Thoracic aorta (tissue), 2 donors: ENCODE data around the gene NPR1. TPM values are rescaled to one million over a fixed set of nuclear protein-coding genes. Genes with fewer than 3 reads are reported as not detected.
"Not testable (repeated sequence)": the region's sequence is repeated elsewhere in the genome, so short reads cannot be mapped to it uniquely, and the experiment has no call there.

Experiments used
- ATAC-seq: fragments of 150-250 bp; one replicate; pipeline ENCODE4 v1.8.0; 2017; ENCODE audit warnings: low read depth; ENCODE audit not compliant: insufficient number of reproducible peaks, low FRiP score
- DNase-seq: peaks from one replicate; pipeline ENCODE4 v3.0.0-alpha.2; 2020; ENCODE audit warnings: low spot score
- H3K27ac ChIP-seq, 2 donors: fragments of 200-600 bp; sonication (generic); 1 replicate in 1 of 2; 2 replicates in 1 of 2; pipeline ENCODE4 v1.5.1; 2016; ENCODE audit warnings: mild to moderate bottlenecking in 2 of 2, moderate library complexity in 2 of 2
- H3K27me3 ChIP-seq: fragments of 200-600 bp; sonication (generic); replicated peaks from 2 replicates; pipeline ENCODE4 v1.6.0; 2016; ENCODE audit warnings: mild to moderate bottlenecking; ENCODE audit not compliant: insufficient read depth
- H3K36me3 ChIP-seq: fragments of 200-600 bp; sonication (generic); one replicate; pipeline ENCODE4 v1.5.1; 2016
- H3K4me1 ChIP-seq, 2 donors: fragments of 200-600 bp; sonication (generic); 1 replicate in 1 of 2; 2 replicates in 1 of 2; pipeline versions ENCODE4 v1.5.1 to v1.6.0; 2016; ENCODE audit warnings: low read depth in 2 of 2, mild to moderate bottlenecking in 1 of 2; ENCODE audit not compliant: control insufficient read depth in 1 of 2
- H3K4me3 ChIP-seq: fragments of 200-600 bp; sonication (generic); 2 replicates; pipeline ENCODE4 v1.5.1; 2016; ENCODE audit warnings: mild to moderate bottlenecking
- H3K9me3 ChIP-seq: fragments of 200-600 bp; sonication (generic); 2 replicates; pipeline ENCODE4 v1.5.1; 2016
- total RNA-seq, 2 donors: library from RNA; depleted of rRNA; stranded (reverse); fragments of >200 nt; gene quantifications; one replicate each; pipeline versions ENCODE4 v1.1.0 to v1.2.3, GENCODE V29; 2016
- TF ChIP-seq, protein P1 (sequence below): fragments of 200-600 bp; sonication (generic); IDR thresholded peaks from one replicate; pipeline ENCODE4 v1.5.1; 2019; ENCODE audit warnings: antibody characterized with exemption

NPR1 gene
- total RNA-seq, 2 donors from 2014 or later: 279 to 293 TPM

DNA sequence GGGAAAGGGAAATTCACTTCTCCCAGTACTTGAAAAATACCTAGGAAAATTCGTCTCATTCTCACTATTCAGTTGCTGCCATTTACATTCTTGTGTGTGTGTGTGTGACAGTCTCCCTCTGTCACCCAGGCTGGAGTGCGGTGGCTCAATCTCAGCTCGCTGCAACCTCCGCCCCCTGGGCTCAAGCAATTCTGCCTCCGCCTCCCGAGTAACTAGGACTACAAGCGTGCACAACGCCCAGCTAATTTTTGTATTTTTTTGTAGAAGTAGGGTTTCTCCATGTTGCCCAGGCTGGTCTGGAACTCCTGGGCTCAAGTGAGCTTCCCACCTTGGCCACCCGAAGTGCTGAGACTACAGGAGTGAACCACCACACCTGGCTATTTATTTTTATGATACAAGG, 18.8 kb upstream of the NPR1 start:
- Histone ChIP-seq H3K9me3 (no peaks in the 10 kb centered on the region), H3K27me3 (no peaks in the 10 kb centered on the region), H3K4me1 (peaks cover 0 to 10% of the 10 kb centered on the region in 2 donors), H3K27ac (peak overlapping the region; percentile 46 to 97), H3K4me3 (peak overlapping the region; percentile 98), H3K36me3 (peaks cover 35% of the 10 kb centered on the region)
- ATAC-seq (no peak), DNase-seq (no peak)
- TF ChIP-seq, protein P1, sequence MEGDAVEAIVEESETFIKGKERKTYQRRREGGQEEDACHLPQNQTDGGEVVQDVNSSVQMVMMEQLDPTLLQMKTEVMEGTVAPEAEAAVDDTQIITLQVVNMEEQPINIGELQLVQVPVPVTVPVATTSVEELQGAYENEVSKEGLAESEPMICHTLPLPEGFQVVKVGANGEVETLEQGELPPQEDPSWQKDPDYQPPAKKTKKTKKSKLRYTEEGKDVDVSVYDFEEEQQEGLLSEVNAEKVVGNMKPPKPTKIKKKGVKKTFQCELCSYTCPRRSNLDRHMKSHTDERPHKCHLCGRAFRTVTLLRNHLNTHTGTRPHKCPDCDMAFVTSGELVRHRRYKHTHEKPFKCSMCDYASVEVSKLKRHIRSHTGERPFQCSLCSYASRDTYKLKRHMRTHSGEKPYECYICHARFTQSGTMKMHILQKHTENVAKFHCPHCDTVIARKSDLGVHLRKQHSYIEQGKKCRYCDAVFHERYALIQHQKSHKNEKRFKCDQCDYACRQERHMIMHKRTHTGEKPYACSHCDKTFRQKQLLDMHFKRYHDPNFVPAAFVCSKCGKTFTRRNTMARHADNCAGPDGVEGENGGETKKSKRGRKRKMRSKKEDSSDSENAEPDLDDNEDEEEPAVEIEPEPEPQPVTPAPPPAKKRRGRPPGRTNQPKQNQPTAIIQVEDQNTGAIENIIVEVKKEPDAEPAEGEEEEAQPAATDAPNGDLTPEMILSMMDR: no peak

- DNase-seq: no peak
- Histone ChIP-seq H3K4me1 (peaks cover 0 to 10% of the 10 kb centered on the region in 2 donors), H3K27ac (no peak overlapping the region), H3K27me3 (no peaks in the 10 kb centered on the region), H3K4me3 (no peak overlapping the region), H3K36me3 (peaks cover 51% of the 10 kb centered on the region), H3K9me3 (no peaks in the 10 kb centered on the region)
- TF ChIP-seq, protein P1: no peak
- no peak for ATAC-seq
Measured at GRCh38 chr1:153661111-153661708, 17.3 kb upstream of the NPR1 start.

GRCh38 chr1:153662269-153662668, 16.2 kb upstream of the NPR1 start:
- Histone ChIP-seq H3K4me3 (no peak overlapping the region), H3K27ac (no peak overlapping the region), H3K4me1 (peaks cover 0 to 10% of the 10 kb centered on the region in 2 donors), H3K27me3 (no peaks in the 10 kb centered on the region), H3K36me3 (peaks cover 61% of the 10 kb centered on the region), H3K9me3 (no peaks in the 10 kb centered on the region)
- TF ChIP-seq, protein P1: no peak
- ATAC-seq (no peak), DNase-seq (no peak)

DNA sequence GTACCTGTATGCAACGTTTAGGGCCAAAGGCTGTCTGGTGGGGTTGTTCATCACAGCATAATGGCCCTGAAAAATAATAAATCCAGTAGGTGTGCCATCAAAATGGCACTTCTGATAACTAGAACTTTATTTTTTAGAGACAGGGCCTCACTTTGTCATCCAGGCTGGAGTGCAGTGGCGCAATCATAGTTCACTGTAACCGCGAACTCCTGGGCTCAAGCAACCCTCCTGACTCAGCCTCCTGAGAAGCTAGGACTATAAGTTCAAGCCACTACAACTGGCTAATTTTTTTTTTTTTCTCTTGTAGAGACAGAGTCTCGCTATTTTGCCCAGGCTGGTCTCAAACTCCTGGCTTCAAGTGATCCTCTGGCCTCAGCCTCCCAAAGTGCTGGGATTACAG, 15.3 kb upstream of the NPR1 start:
- ATAC-seq (no peak), DNase-seq (no peak)
- no peaks in the 10 kb centered on the region for H3K27me3 ChIP-seq

GRCh38 chr1:153667439-153667838, 11.0 kb upstream of the NPR1 start:
- Histone ChIP-seq H3K27ac (no peak overlapping the region), H3K27me3 (no peaks in the 10 kb centered on the region), H3K9me3 (no peaks in the 10 kb centered on the region), H3K36me3 (peaks cover 66% of the 10 kb centered on the region), H3K4me1 (peaks cover 13 to 24% of the 10 kb centered on the region in 2 donors), H3K4me3 (no peak overlapping the region)
- TF ChIP-seq, protein P1: no peak
- DNase-seq (no peak), ATAC-seq (no peak)

More for the DNA sequence above, 15.3 kb upstream of the NPR1 start:
- TF ChIP-seq, protein P1: no peak
- H3K4me1 ChIP-seq: peaks cover 0 to 10% of the 10 kb centered on the region in 2 donors
- H3K4me3 ChIP-seq: no peak overlapping the region
- no peaks in the 10 kb centered on the region for H3K9me3 ChIP-seq
- no peak overlapping the region for H3K27ac ChIP-seq
- peaks cover 71% of the 10 kb centered on the region for H3K36me3 ChIP-seq

- not testable (repeated sequence) for H3K27me3 ChIP-seq, DNase-seq, H3K27ac ChIP-seq, H3K9me3 ChIP-seq, H3K4me3 ChIP-seq, ATAC-seq
- Histone ChIP-seq H3K4me1 (peaks cover 13 to 24% of the 10 kb centered on the region in 2 donors), H3K36me3 (peaks cover 54% of the 10 kb centered on the region)
Measured at GRCh38 chr1:153668672-153669071, 9.8 kb upstream of the NPR1 start.
